Right ventricle myocardium inferior (tissue), 1 donor: ENCODE data around the gene S100A10. TPM values are rescaled to one million over a fixed set of nuclear protein-coding genes. Genes with fewer than 3 reads are reported as not detected.
A peak's percentile ranks its signal among the peaks of the same experiment; 100 is the strongest.

Source experiments
- ATAC-seq: fragments of 200-7000 bp; cut with Tn5 transposase; one replicate; pipeline ENCODE4 v1.9.1; 2020; ENCODE audit warnings: mild to moderate bottlenecking, moderate library complexity
- DNase-seq: peaks from one replicate; pipeline ENCODE4 v3.0.0; 2021; ENCODE audit errors: missing footprints
- intact Hi-C: fragments of 100-400 bp; cut with DNase I; formaldehyde crosslinking; loops from one replicate; pipeline ENCODE4 v1.11.0; 2022
- total RNA-seq: library from RNA; stranded (reverse); fragmentation: NEBNext Ultra II Directional; extraction: Animal tissue kit (Norgen Biotek cat#: 25700); gene quantifications from one replicate; pipeline ENCODE4 v1.2.1, GENCODE V29; 2021
- donor health status: DM: no; HTN: yes; CAD: no; lungs with severe emphysema.

Gene S100A10
- total RNA-seq, 1 donor from 2014 or later: 290 TPM

- peak; percentile 59 for ATAC-seq
- DNase-seq: no peak
- intact Hi-C loops: no loop called here
Measured at GRCh38 chr1:151972542-151973248, 21.0 kb downstream of the S100A10 start.

- ATAC-seq (no peak), DNase-seq (no peak)
- intact Hi-C loops: no loop called here
Measured at GRCh38 chr1:151970626-151971025, 23.0 kb downstream of the S100A10 start.

GRCh38 chr1:151970128-151970527 lies 23.5 kb downstream of the S100A10 start:
- ATAC-seq (no peak), DNase-seq (no peak)
- intact Hi-C loops: no loop called here

- intact Hi-C loops: loop anchor here (2.0 kb wide), 2 partner anchors 14 to 32 kb away; no protein-coding TSS in a partner anchor
- no peak for DNase-seq
- ATAC-seq: no peak
Measured at GRCh38 chr1:151968791-151969399, 24.8 kb downstream of the S100A10 start.

- intact Hi-C loops: loop anchor here (2.0 kb wide), 2 partner anchors 15 to 33 kb away; no protein-coding TSS in a partner anchor
- DNase-seq (no peak), ATAC-seq (peak; percentile 71)
Measured at GRCh38 chr1:151968058-151968457, 25.6 kb downstream of the S100A10 start.

- DNase-seq: no peak
- ATAC-seq: no peak
- intact Hi-C loops: no loop called here
Measured at GRCh38 chr1:151967091-151967490, 26.6 kb downstream of the S100A10 start.

GRCh38 chr1:151966061-151966460 lies 27.6 kb downstream of the S100A10 start:
- intact Hi-C loops: no loop called here
- DNase-seq: no peak
- no peak for ATAC-seq

GRCh38 chr1:151964510-151964909 lies 29.1 kb downstream of the S100A10 start:
- DNase-seq: no peak
- intact Hi-C loops: no loop called here
- no peak for ATAC-seq

GRCh38 chr1:151963288-151963687 lies 30.4 kb downstream of the S100A10 start:
- intact Hi-C loops: no loop called here
- ATAC-seq (no peak), DNase-seq (no peak)

GRCh38 chr1:151961833-151962232 lies 31.8 kb downstream of the S100A10 start:
- ATAC-seq (no peak), DNase-seq (no peak)
- intact Hi-C loops: no loop called here

GRCh38 chr1:151960780-151961513 lies 32.7 kb downstream of the S100A10 start:
- ATAC-seq (no peak), DNase-seq (no peak)
- intact Hi-C loops: no loop called here

GRCh38 chr1:151958959-151959358 lies 34.7 kb downstream of the S100A10 start:
- DNase-seq (no peak), ATAC-seq (no peak)
- intact Hi-C loops: no loop called here

- intact Hi-C loops: no loop called here
- DNase-seq: no peak
- no peak for ATAC-seq
Measured at GRCh38 chr1:151956957-151957497, 36.6 kb downstream of the S100A10 start.

GRCh38 chr1:151953409-151954094 lies 40.1 kb downstream of the S100A10 start:
- intact Hi-C loops: no loop called here
- DNase-seq (no peak), ATAC-seq (no peak)

- intact Hi-C loops: no loop called here
- ATAC-seq: no peak
- no peak for DNase-seq
Measured at GRCh38 chr1:151952811-151953210, 40.8 kb downstream of the S100A10 start.

GRCh38 chr1:151949371-151950193 lies 44.1 kb downstream of the S100A10 start:
- intact Hi-C loops: no loop called here
- DNase-seq (no peak), ATAC-seq (no peak)

- ATAC-seq (no peak), DNase-seq (no peak)
- intact Hi-C loops: no loop called here
Measured at GRCh38 chr1:151948506-151948905, 45.2 kb downstream of the S100A10 start.

GRCh38 chr1:151947140-151947539 lies 46.5 kb downstream of the S100A10 start:
- ATAC-seq (no peak), DNase-seq (no peak)
- intact Hi-C loops: no loop called here
